ENCODE results near the gene GRID1. TPM values are rescaled to one million over a fixed set of nuclear protein-coding genes. Genes with fewer than 3 reads are reported as not detected.

GRID1 gene
- polyA plus RNA-seq, 4 donors = 0.27 to 1.1 (median 0.40) TPM; not detected in 1

- Histone ChIP-seq H3K4me1 (ENCODE audit: control insufficient read depth in 3 of 3, insufficient read depth in 2 of 3, low read depth in 1 of 3, low read length in 2 of 3) (no peaks in the 10 kb centered on the region), H3K27ac (ENCODE audit: low read depth in 1 of 3, low read length in 2 of 3) (no peak overlapping the region), H3K9me3 (ENCODE audit: control insufficient read depth in 2 of 2, insufficient read depth in 1 of 2, low read depth in 1 of 2, low read length in 1 of 2) (peaks cover 0 to 10% of the 10 kb centered on the region in 2 donors), H3K4me3 (ENCODE audit: low read depth in 1 of 3, low read length in 3 of 3) (no peak overlapping the region), H3K36me3 (ENCODE audit: control insufficient read depth in 3 of 3, insufficient read depth in 2 of 3, low read depth in 1 of 3, low read length in 3 of 3) (no peaks in the 10 kb centered on the region), H3K27me3 (ENCODE audit: control insufficient read depth in 3 of 3, insufficient read depth in 3 of 3, low read length in 3 of 3) (peaks cover 0 to 4% (median 0%) of the 10 kb centered on the region in 3 donors)
- DNase-seq (no peak), FAIRE-seq (no peak)
- WGBS, 3 donors = 39 to 65% (median 40%) methylated on average over 4 of the region's 4 CpGs
These were observed 709.0 kb downstream of the GRID1 start for GRCh38 chr10:85657476-85658113.

- peak overlapping the region in 2 of 3 donors; percentile 20 to 32 for H3K27ac ChIP-seq (ENCODE audit: low read depth in 1 of 3, low read length in 2 of 3)
- H3K36me3 ChIP-seq (ENCODE audit: control insufficient read depth in 3 of 3, insufficient read depth in 2 of 3, low read depth in 1 of 3, low read length in 3 of 3) = no peaks in the 10 kb centered on the region
- H3K4me3 ChIP-seq (ENCODE audit: low read depth in 1 of 3, low read length in 3 of 3) = no peak overlapping the region
- no peak for FAIRE-seq
- peaks cover 0 to 16% (median 0%) of the 10 kb centered on the region in 3 donors for H3K4me1 ChIP-seq (ENCODE audit: control insufficient read depth in 3 of 3, insufficient read depth in 2 of 3, low read depth in 1 of 3, low read length in 2 of 3)
- 43 to 54% (median 50%) methylated on average over 2 of the region's 2 CpGs for WGBS, 3 donors
- no peak for DNase-seq
- H3K9me3 ChIP-seq (ENCODE audit: control insufficient read depth in 2 of 2, insufficient read depth in 1 of 2, low read depth in 1 of 2, low read length in 1 of 2) = peaks cover 0 to 13% of the 10 kb centered on the region in 2 donors
- H3K27me3 ChIP-seq (ENCODE audit: control insufficient read depth in 3 of 3, insufficient read depth in 3 of 3, low read length in 3 of 3) = peaks cover 0 to 4% (median 0%) of the 10 kb centered on the region in 3 donors
These were observed 711.2 kb downstream of the GRID1 start for GRCh38 chr10:85655411-85655810.

- 59 to 74% (median 73%) methylated on average over 2 of the region's 2 CpGs for WGBS, 3 donors
- Histone ChIP-seq H3K27me3 (ENCODE audit: control insufficient read depth in 3 of 3, insufficient read depth in 3 of 3, low read length in 3 of 3) (no peaks in the 10 kb centered on the region), H3K4me3 (ENCODE audit: low read depth in 1 of 3, low read length in 3 of 3) (no peak overlapping the region), H3K4me1 (ENCODE audit: control insufficient read depth in 3 of 3, insufficient read depth in 2 of 3, low read depth in 1 of 3, low read length in 2 of 3) (peaks cover 0 to 22% (median 0%) of the 10 kb centered on the region in 3 donors), H3K36me3 (ENCODE audit: control insufficient read depth in 3 of 3, insufficient read depth in 2 of 3, low read depth in 1 of 3, low read length in 3 of 3) (no peaks in the 10 kb centered on the region), H3K9me3 (ENCODE audit: control insufficient read depth in 2 of 2, insufficient read depth in 1 of 2, low read depth in 1 of 2, low read length in 1 of 2) (peaks cover 0 to 13% of the 10 kb centered on the region in 2 donors), H3K27ac (ENCODE audit: low read depth in 1 of 3, low read length in 2 of 3) (peak overlapping the region in 1 of 3 donors; percentile 68)
- DNase-seq = no peak
- no peak for FAIRE-seq
These were observed 715.1 kb downstream of the GRID1 start for GRCh38 chr10:85651497-85651882.

GRCh38 chr10:85650791-85651496 is 715.7 kb downstream of the GRID1 start:
- DNase-seq = peak; percentile 50 to 51
- no peaks in the 10 kb centered on the region for H3K36me3 ChIP-seq (ENCODE audit: control insufficient read depth in 3 of 3, insufficient read depth in 2 of 3, low read depth in 1 of 3, low read length in 3 of 3)
- peaks cover 0 to 13% of the 10 kb centered on the region in 2 donors for H3K9me3 ChIP-seq (ENCODE audit: control insufficient read depth in 2 of 2, insufficient read depth in 1 of 2, low read depth in 1 of 2, low read length in 1 of 2)
- peaks cover 0 to 22% (median 0%) of the 10 kb centered on the region in 3 donors for H3K4me1 ChIP-seq (ENCODE audit: control insufficient read depth in 3 of 3, insufficient read depth in 2 of 3, low read depth in 1 of 3, low read length in 2 of 3)
- 6 to 76% (median 44%) methylated on average over 1 of the region's 1 CpG for WGBS, 3 donors
- no peak overlapping the region for H3K4me3 ChIP-seq (ENCODE audit: low read depth in 1 of 3, low read length in 3 of 3)
- peak overlapping the region in 1 of 3 donors; percentile 83 for H3K27ac ChIP-seq (ENCODE audit: low read depth in 1 of 3, low read length in 2 of 3)
- no peak for FAIRE-seq
- no peaks in the 10 kb centered on the region for H3K27me3 ChIP-seq (ENCODE audit: control insufficient read depth in 3 of 3, insufficient read depth in 3 of 3, low read length in 3 of 3)

- WGBS, 3 donors = 54 to 77% (median 74%) methylated on average over 4 of the region's 4 CpGs
- no peak overlapping the region for H3K4me3 ChIP-seq (ENCODE audit: low read depth in 1 of 3, low read length in 3 of 3)
- DNase-seq (no peak), FAIRE-seq (no peak)
- H3K36me3 ChIP-seq (ENCODE audit: control insufficient read depth in 3 of 3, insufficient read depth in 2 of 3, low read depth in 1 of 3, low read length in 3 of 3) = no peaks in the 10 kb centered on the region
- peaks cover 0 to 13% of the 10 kb centered on the region in 2 donors for H3K9me3 ChIP-seq (ENCODE audit: control insufficient read depth in 2 of 2, insufficient read depth in 1 of 2, low read depth in 1 of 2, low read length in 1 of 2)
- no peak overlapping the region for H3K27ac ChIP-seq (ENCODE audit: low read depth in 1 of 3, low read length in 2 of 3)
- no peaks in the 10 kb centered on the region for H3K27me3 ChIP-seq (ENCODE audit: control insufficient read depth in 3 of 3, insufficient read depth in 3 of 3, low read length in 3 of 3)
- peaks cover 0 to 22% (median 0%) of the 10 kb centered on the region in 3 donors for H3K4me1 ChIP-seq (ENCODE audit: control insufficient read depth in 3 of 3, insufficient read depth in 2 of 3, low read depth in 1 of 3, low read length in 2 of 3)
These were observed 717.1 kb downstream of the GRID1 start for GRCh38 chr10:85649461-85649860.

- Histone ChIP-seq H3K36me3 (ENCODE audit: control insufficient read depth in 3 of 3, insufficient read depth in 2 of 3, low read depth in 1 of 3, low read length in 3 of 3) (no peaks in the 10 kb centered on the region), H3K4me1 (ENCODE audit: control insufficient read depth in 3 of 3, insufficient read depth in 2 of 3, low read depth in 1 of 3, low read length in 2 of 3) (peaks cover 0 to 30% (median 0%) of the 10 kb centered on the region in 3 donors), H3K27me3 (ENCODE audit: control insufficient read depth in 3 of 3, insufficient read depth in 3 of 3, low read length in 3 of 3) (no peaks in the 10 kb centered on the region), H3K27ac (ENCODE audit: low read depth in 1 of 3, low read length in 2 of 3) (peak overlapping the region in 1 of 3 donors; percentile 19), H3K9me3 (ENCODE audit: control insufficient read depth in 2 of 2, insufficient read depth in 1 of 2, low read depth in 1 of 2, low read length in 1 of 2) (peaks cover 0 to 7% of the 10 kb centered on the region in 2 donors), H3K4me3 (ENCODE audit: low read depth in 1 of 3, low read length in 3 of 3) (no peak overlapping the region)
- FAIRE-seq (no peak), DNase-seq (no peak)
- WGBS, 3 donors = 79 to 81% (median 79%) methylated on average over 6 of the region's 6 CpGs
These were observed 718.3 kb downstream of the GRID1 start for GRCh38 chr10:85648279-85648754.

- Histone ChIP-seq H3K4me3 (ENCODE audit: low read depth in 1 of 3, low read length in 3 of 3) (no peak overlapping the region), H3K36me3 (ENCODE audit: control insufficient read depth in 3 of 3, insufficient read depth in 2 of 3, low read depth in 1 of 3, low read length in 3 of 3) (no peaks in the 10 kb centered on the region), H3K27ac (ENCODE audit: low read depth in 1 of 3, low read length in 2 of 3) (peak overlapping the region in 1 of 3 donors; percentile 1), H3K27me3 (ENCODE audit: control insufficient read depth in 3 of 3, insufficient read depth in 3 of 3, low read length in 3 of 3) (no peaks in the 10 kb centered on the region), H3K4me1 (ENCODE audit: control insufficient read depth in 3 of 3, insufficient read depth in 2 of 3, low read depth in 1 of 3, low read length in 2 of 3) (peaks cover 0 to 36% (median 0%) of the 10 kb centered on the region in 3 donors), H3K9me3 (ENCODE audit: control insufficient read depth in 2 of 2, insufficient read depth in 1 of 2, low read depth in 1 of 2, low read length in 1 of 2) (peaks cover 0 to 3% of the 10 kb centered on the region in 2 donors)
- WGBS, 3 donors = 76 to 81% (median 80%) methylated on average over 5 of the region's 5 CpGs
- FAIRE-seq (no peak), DNase-seq (no peak)
These were observed 718.9 kb downstream of the GRID1 start for GRCh38 chr10:85647741-85648140.

DNA sequence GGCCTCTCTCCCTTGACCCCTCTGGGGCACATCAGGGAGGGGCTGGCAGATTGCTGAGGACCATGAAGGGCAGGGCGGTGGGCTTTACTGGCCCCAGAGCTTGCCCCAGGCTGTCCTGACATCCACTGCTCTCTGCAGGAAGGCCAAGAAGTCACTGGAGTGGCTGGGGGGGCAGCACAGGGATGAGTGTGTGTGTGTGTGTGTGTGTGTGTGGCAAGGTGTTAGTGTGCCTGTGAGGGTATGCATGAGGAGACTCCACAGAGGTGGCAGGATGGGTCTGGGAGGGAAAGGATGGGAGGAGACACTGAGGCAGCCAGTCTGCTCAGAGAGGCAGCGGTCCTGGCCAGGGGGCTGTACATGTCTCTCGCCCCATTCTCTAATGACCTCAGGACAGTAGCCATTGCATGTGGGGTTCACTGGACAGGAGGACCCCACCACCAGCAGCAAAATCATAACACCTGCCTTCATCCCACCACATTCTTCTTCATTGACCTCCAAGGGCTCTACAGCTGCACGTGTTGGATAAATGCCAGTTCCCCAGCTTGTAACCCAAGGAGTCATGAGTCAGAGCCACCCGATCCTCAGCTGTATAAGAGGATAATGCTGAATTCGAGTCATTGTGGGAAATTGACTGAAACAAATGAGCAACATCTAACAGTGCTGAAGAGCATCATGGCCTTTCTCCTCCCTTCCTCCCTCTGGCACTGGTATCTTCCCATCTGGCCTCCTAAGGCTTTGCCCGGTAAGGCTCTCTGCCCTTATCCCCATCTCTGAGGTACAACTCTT is 720.5 kb downstream of the GRID1 start:
- no peak overlapping the region for H3K27ac ChIP-seq (ENCODE audit: low read depth in 1 of 3, low read length in 2 of 3)
- H3K9me3 ChIP-seq (ENCODE audit: control insufficient read depth in 2 of 2, insufficient read depth in 1 of 2, low read depth in 1 of 2, low read length in 1 of 2) = no peaks in the 10 kb centered on the region
- H3K36me3 ChIP-seq (ENCODE audit: control insufficient read depth in 3 of 3, insufficient read depth in 2 of 3, low read depth in 1 of 3, low read length in 3 of 3) = no peaks in the 10 kb centered on the region
- peaks cover 0 to 41% (median 6%) of the 10 kb centered on the region in 3 donors for H3K4me1 ChIP-seq (ENCODE audit: control insufficient read depth in 3 of 3, insufficient read depth in 2 of 3, low read depth in 1 of 3, low read length in 2 of 3)
- no peak for DNase-seq
- H3K27me3 ChIP-seq (ENCODE audit: control insufficient read depth in 3 of 3, insufficient read depth in 3 of 3, low read length in 3 of 3) = no peaks in the 10 kb centered on the region
- no peak for FAIRE-seq
- 79 to 83% (median 80%) methylated on average over 7 of the region's 7 CpGs for WGBS, 3 donors
- H3K4me3 ChIP-seq (ENCODE audit: low read depth in 1 of 3, low read length in 3 of 3) = no peak overlapping the region
